Measurements from ENCODE around the gene OR2W1.

OR2W1 gene

GRCh38 chr6:28996844-28997510, 48.0 kb downstream of the OR2W1 start:
- DNase-seq, result no peak

GRCh38 chr6:28995093-28995650, 49.8 kb downstream of the OR2W1 start:
- no peak for DNase-seq

Data from CD4-positive, alpha-beta T cell treated with Interleukin-6 for 4 hours (primary cell).